ENCODE measurements around the gene SLC9A9.
A peak's percentile ranks its signal among the peaks of the same experiment; 100 is the strongest.

Gene SLC9A9

GRCh38 chr3:143674100-143674968 lies 173.9 kb downstream of the SLC9A9 start:
- H3K4me3 ChIP-seq (replicated peaks; ENCODE audit: low read depth, low read length): no peak overlapping the region
- TF ChIP-seq CTCF (IDR thresholded peaks at IDR 0.05; ENCODE audit: low read depth, low read length, missing control alignments): peak; percentile 87
- DNase-seq (ENCODE audit: extremely low read depth, low read depth): peak; percentile 35

DNA sequence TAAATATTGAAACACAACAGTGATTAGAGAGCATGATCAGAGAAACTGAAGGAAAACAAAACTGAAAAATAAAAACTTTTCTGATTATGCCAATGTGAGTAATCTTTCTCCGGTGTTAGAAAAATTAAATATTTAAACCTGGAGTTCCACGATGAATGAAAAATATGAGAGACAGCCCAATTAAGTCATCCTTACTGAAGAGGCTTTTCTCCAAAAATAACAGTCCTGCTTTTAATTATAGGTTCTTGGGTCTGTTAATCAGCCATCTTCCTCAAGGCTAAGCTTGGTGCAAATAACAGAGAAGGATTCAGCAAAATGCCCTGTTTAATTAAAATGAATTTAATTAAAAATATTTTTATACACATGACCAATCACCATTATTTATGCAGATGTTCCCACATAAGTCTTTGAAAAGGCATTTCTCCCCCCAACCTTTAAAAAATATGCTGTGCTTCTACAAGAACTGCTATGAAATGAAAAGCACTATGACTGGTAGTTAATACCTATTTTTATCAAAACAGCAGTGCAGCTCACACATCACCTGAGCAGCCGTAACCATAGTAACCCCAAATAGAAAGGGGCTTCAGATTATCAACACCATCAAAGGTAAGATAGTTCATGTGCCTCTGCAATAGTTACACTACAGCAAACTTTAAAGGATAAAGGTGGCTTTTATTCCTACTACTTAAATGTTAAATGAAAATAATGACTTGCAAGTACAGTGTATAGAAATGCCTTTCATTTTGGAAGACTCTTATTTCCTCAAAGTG lies 175.7 kb downstream of the SLC9A9 start:
- H3K4me3 ChIP-seq (replicated peaks; ENCODE audit: low read depth, low read length): no peak overlapping the region
- DNase-seq (ENCODE audit: extremely low read depth, low read depth): no peak
- TF ChIP-seq CTCF (IDR thresholded peaks at IDR 0.05; ENCODE audit: low read depth, low read length, missing control alignments): no peak

GRCh38 chr3:143671626-143672025 lies 176.6 kb downstream of the SLC9A9 start:
- TF ChIP-seq CTCF (IDR thresholded peaks at IDR 0.05; ENCODE audit: low read depth, low read length, missing control alignments): no peak
- H3K4me3 ChIP-seq (replicated peaks; ENCODE audit: low read depth, low read length): no peak overlapping the region
- DNase-seq (ENCODE audit: extremely low read depth, low read depth): no peak

DNA sequence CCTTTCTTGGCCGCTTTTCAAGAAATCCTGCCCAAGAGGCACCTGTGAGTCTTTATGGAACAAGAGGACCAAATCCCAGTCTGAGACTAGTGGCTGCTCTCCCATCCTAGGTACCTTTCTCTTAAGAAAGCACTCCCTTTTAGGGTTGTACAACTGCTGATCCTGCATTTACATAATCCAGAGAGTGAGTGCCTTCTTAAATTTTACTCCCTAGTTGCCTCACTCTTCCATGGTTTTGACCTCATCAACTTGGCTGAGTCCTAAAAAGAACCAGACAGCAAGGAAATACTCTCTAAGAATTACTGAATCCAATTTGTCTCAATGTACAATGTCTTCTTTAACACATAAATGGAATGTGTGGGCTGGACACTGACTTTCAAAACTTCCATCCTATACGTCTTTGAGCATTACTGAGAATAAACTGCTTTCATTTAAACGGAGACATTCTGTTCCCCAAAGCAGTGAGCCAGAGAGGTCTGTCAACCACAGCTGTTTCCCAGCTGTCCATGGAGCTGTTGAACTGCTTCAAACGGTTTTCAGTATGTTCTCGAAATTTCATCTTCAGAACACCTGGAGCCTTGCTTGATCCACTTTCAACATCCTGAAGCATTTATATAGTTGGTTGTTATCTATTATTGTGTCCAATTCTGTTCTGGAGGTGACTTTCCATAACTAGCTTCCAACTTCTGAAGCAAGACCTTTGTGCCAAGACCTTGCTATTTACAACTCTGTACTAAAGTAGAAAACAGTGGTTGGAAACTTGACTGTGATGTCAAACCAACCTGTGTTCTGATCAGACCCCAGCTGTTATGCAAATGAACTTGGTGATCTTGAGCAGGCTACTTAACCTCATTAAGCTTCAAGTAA lies 179.1 kb downstream of the SLC9A9 start:
- no peak for DNase-seq (ENCODE audit: extremely low read depth, low read depth)
- no peak for TF ChIP-seq CTCF (IDR thresholded peaks at IDR 0.05; ENCODE audit: low read depth, low read length, missing control alignments)
- H3K4me3 ChIP-seq (replicated peaks; ENCODE audit: low read depth, low read length): no peak overlapping the region

- no peak overlapping the region for H3K4me3 ChIP-seq (replicated peaks; ENCODE audit: low read depth, low read length)
- DNase-seq (ENCODE audit: extremely low read depth, low read depth): no peak
- no peak for TF ChIP-seq CTCF (IDR thresholded peaks at IDR 0.05; ENCODE audit: low read depth, low read length, missing control alignments)
Measured at GRCh38 chr3:143668385-143668784, 179.9 kb downstream of the SLC9A9 start.

- DNase-seq (ENCODE audit: extremely low read depth, low read depth): no peak
- H3K4me3 ChIP-seq (replicated peaks; ENCODE audit: low read depth, low read length): no peak overlapping the region
- TF ChIP-seq CTCF (IDR thresholded peaks at IDR 0.05; ENCODE audit: low read depth, low read length, missing control alignments): no peak
Measured at GRCh38 chr3:143661677-143662076, 186.6 kb downstream of the SLC9A9 start.

Measured in HFF-Myc (cell line).